SK-N-SH (cell line): ENCODE measurements around the gene SCART1.

Source experiments
- CTCF ChIP-seq: fragments of 200-600 bp; sonication (generic); IDR thresholded peaks from 2 replicates; pipeline ENCODE4 v1.6.1; 2017; ENCODE audit warnings: antibody characterized with exemption, mild to moderate bottlenecking, moderate library complexity
- EP300 ChIP-seq, 2 experiments: IDR thresholded peaks; 2 replicates each; pipeline versions ENCODE4 v1.4.0 to v1.6.1; 2012; ENCODE audit warnings: borderline replicate concordance in 1 of 2, low read depth in 1 of 2, low read length in 1 of 2
- GATA2 ChIP-seq: sonication (generic); formaldehyde crosslinking; IDR thresholded peaks from 2 replicates; pipeline ENCODE4 v1.5.0; 2020; ENCODE audit warnings: mild to moderate bottlenecking, missing genetic modification reagents
- MAX ChIP-seq: IDR thresholded peaks from 2 replicates; pipeline ENCODE4 v1.4.0; 2012; ENCODE audit warnings: low read depth
- SIN3A ChIP-seq: IDR thresholded peaks from 2 replicates; pipeline ENCODE4 v1.6.1; 2012; ENCODE audit warnings: low read depth, mild to moderate bottlenecking, low read length, moderate library complexity, borderline replicate concordance
- USF1 ChIP-seq: IDR thresholded peaks from 2 replicates; pipeline ENCODE4 v1.4.0; 2012; ENCODE audit warnings: low read depth, borderline replicate concordance

GRCh38 chr10:133461027-133461426, 7.3 kb downstream of the SCART1 start:
- TF ChIP-seq USF1: no peak
- TF ChIP-seq MAX: no peak
- TF ChIP-seq EP300 (IDR thresholded peaks at IDR 0.05; ENCODE audit: borderline replicate concordance in 1 of 2, low read depth in 1 of 2, low read length in 1 of 2): no peak
- TF ChIP-seq CTCF: no peak
- no peak for TF ChIP-seq GATA2
- TF ChIP-seq SIN3A: no peak
